AG20443 (cell line): ENCODE results near the gene HIBCH.
"Not testable (repeated sequence)": the region's sequence is repeated elsewhere in the genome, so short reads cannot be mapped to it uniquely, and the experiment has no call there.

Experiments
- DNase-seq: peaks from one replicate; pipeline ENCODE4 v3.0.0; 2012; ENCODE audit warnings: low spot score, mixed read lengths

HIBCH gene

GRCh38 chr2:190304404-190304803 is 15.2 kb downstream of the HIBCH start:
- DNase-seq, result no peak

GRCh38 chr2:190303647-190304046 is 16.0 kb downstream of the HIBCH start:
- DNase-seq, result no peak

GRCh38 chr2:190302052-190302451 is 17.6 kb downstream of the HIBCH start:
- DNase-seq, result no peak

- no peak for DNase-seq
Measured at GRCh38 chr2:190301032-190301431, 18.6 kb downstream of the HIBCH start.

- not testable (repeated sequence) for DNase-seq
Measured at GRCh38 chr2:190297880-190298279, 21.7 kb downstream of the HIBCH start.

- peak; percentile 53 for DNase-seq
Measured at GRCh38 chr2:190283783-190284182, 35.8 kb downstream of the HIBCH start.

GRCh38 chr2:190280565-190281350 is 38.9 kb downstream of the HIBCH start:
- no peak for DNase-seq

- DNase-seq, result not testable (repeated sequence)
Measured at GRCh38 chr2:190279256-190280134, 40.1 kb downstream of the HIBCH start.

GRCh38 chr2:190277234-190278112 is 42.2 kb downstream of the HIBCH start:
- DNase-seq, result peak; percentile 30

GRCh38 chr2:190272457-190272842 is 47.2 kb downstream of the HIBCH start:
- no peak for DNase-seq

- no peak for DNase-seq
Measured at GRCh38 chr2:190271783-190272456, 47.7 kb downstream of the HIBCH start.

GRCh38 chr2:190270298-190270697 is 49.3 kb downstream of the HIBCH start:
- no peak for DNase-seq

GRCh38 chr2:190269699-190270098 is 49.9 kb downstream of the HIBCH start:
- not testable (repeated sequence) for DNase-seq

GRCh38 chr2:190267302-190267701 is 52.3 kb downstream of the HIBCH start:
- DNase-seq, result peak; percentile 18

- no peak for DNase-seq
Measured at GRCh38 chr2:190266314-190266713, 53.3 kb downstream of the HIBCH start.

GRCh38 chr2:190261851-190262250 is 57.8 kb downstream of the HIBCH start:
- DNase-seq, result no peak

- DNase-seq, result no peak
Measured at GRCh38 chr2:190256087-190256486, 63.5 kb downstream of the HIBCH start.

GRCh38 chr2:190255676-190256075 is 64.0 kb downstream of the HIBCH start:
- DNase-seq, result no peak

GRCh38 chr2:190254063-190254850 is 65.4 kb downstream of the HIBCH start:
- no peak for DNase-seq

- no peak for DNase-seq
Measured at GRCh38 chr2:190250421-190250820, 69.2 kb downstream of the HIBCH start.
